Esophagus squamous epithelium (tissue), 4 donors: Measurements from ENCODE around the gene GNAT2.

Experiments used
- POLR2A ChIP-seq, 4 donors: fragments of 450-650 bp; IDR thresholded peaks; one replicate each; pipeline ENCODE4 v1.6.1; 2017; ENCODE audit warnings: antibody characterized with exemption in 4 of 4, mild to moderate bottlenecking in 4 of 4, moderate library complexity in 3 of 4
- TF ChIP-seq, protein P1 (sequence below), 6 experiments: fragments of 450-650 bp in 4 of 6; fragments of 200-600 bp in 2 of 6; sonication (generic) in 2 of 6; IDR thresholded peaks; one replicate each; pipeline ENCODE4 v1.5.1; 2016 to 2019; ENCODE audit warnings: antibody characterized with exemption in 6 of 6, mild to moderate bottlenecking in 4 of 6, moderate library complexity in 4 of 6

DNA sequence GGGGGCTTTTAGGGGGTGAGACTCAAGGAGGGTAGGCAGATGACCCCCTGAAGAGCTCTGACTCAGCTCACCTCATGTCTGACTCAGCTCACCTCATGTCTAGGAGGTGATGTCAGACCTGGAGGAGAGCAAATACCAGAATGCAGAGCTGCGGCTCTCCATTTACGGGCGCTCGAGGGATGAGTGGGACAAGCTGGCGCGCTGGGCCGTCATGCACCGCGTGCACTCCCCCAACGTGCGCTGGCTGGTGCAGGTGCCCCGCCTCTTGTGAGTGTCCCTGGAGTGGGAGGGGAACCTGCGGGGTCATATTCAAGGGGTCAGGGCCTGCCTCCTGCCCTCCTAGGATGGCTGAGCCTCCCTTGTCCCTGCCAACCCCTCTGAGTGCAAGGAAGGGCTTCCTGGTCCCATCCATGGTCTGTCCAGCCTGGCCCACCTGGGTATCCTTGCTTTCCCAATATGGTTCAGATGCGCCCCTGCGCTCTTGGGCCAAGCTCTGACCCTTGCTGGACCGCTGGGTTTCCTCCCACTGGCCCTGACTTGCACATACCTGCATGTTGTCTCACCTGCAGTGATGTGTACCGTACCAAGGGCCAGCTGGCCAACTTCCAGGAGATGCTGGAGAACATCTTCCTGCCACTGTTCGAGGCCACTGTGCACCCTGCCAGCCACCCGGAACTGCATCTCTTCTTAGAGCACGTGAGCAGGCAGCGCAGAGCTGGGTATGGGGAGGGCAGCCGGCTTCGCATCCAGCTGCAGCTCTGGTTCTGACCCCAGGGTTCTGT is 9.3 kb upstream of the GNAT2 start:
- TF ChIP-seq, protein P1, sequence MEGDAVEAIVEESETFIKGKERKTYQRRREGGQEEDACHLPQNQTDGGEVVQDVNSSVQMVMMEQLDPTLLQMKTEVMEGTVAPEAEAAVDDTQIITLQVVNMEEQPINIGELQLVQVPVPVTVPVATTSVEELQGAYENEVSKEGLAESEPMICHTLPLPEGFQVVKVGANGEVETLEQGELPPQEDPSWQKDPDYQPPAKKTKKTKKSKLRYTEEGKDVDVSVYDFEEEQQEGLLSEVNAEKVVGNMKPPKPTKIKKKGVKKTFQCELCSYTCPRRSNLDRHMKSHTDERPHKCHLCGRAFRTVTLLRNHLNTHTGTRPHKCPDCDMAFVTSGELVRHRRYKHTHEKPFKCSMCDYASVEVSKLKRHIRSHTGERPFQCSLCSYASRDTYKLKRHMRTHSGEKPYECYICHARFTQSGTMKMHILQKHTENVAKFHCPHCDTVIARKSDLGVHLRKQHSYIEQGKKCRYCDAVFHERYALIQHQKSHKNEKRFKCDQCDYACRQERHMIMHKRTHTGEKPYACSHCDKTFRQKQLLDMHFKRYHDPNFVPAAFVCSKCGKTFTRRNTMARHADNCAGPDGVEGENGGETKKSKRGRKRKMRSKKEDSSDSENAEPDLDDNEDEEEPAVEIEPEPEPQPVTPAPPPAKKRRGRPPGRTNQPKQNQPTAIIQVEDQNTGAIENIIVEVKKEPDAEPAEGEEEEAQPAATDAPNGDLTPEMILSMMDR (IDR thresholded peaks at IDR 0.05), result no peak
- TF ChIP-seq POLR2A (IDR thresholded peaks at IDR 0.05), result no peak
